GM12874 (cell line): ENCODE results near the gene PEDS1.

Experiments
- CTCF ChIP-seq: IDR thresholded peaks from 2 replicates; pipeline ENCODE4 v1.5.1; 2011; ENCODE audit warnings: low read depth, mild to moderate bottlenecking, control low read depth, low read length, moderate library complexity; ENCODE audit not compliant: insufficient read depth

The PEDS1 gene

GRCh38 chr20:50113420-50114224 lies 39.9 kb downstream of the PEDS1 start:
- TF ChIP-seq CTCF = no peak

GRCh38 chr20:50112512-50113419 lies 40.8 kb downstream of the PEDS1 start, which contains the start of gene UBE2V1:
UBE2V1 (minus strand) TSS chr20:50113150; CDS start chr20:50113128, 22 bp downstream.
- TF ChIP-seq CTCF = peak; percentile 24; the same call in 1 of the 2 replicates

- no peak for TF ChIP-seq CTCF
These were observed 41.6 kb downstream of the PEDS1 start for GRCh38 chr20:50111829-50112495.

GRCh38 chr20:50111120-50111828 lies 42.2 kb downstream of the PEDS1 start:
- TF ChIP-seq CTCF = no peak

GRCh38 chr20:50110141-50111047 lies 43.1 kb downstream of the PEDS1 start:
- TF ChIP-seq CTCF = no peak

GRCh38 chr20:50108556-50109235 lies 44.8 kb downstream of the PEDS1 start:
- no peak for TF ChIP-seq CTCF
